ENCODE data around the gene MSH5. TPM values are rescaled to one million over a fixed set of nuclear protein-coding genes. Genes with fewer than 3 reads are reported as not detected.

MSH5 gene
- total RNA-seq, 4 donors from 2014 or later, result 2.3 to 7.9 (median 6.8) TPM

DNA sequence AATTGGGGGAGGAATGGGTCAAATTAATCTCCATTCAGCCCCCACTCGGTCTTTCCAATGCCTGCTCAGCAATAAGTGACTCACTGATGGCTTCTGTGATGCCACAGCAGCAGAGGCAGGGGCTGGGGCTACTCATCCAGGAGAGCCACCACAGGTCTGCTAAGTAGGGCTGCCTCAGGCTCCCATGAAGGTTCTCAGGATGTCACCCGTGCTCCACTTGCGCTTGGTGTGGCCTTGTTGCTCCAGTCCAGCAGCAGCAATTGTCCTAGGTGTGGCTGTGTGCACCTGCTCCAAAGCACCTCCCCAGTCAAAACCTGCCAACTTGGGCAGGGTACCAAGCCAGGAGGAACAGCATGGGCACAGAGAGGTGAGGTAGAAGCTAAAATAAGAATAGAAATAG, 17.6 kb upstream of the MSH5 start:
- Histone ChIP-seq H3K4me1 (peaks cover 10 to 74% (median 22%) of the 10 kb centered on the region in 3 donors), H3K9me3 (no peaks in the 10 kb centered on the region), H3K27ac (peak overlapping the region in 3 of 4 donors; percentile 20 to 94 (median 62)), H3K36me3 (peaks cover 0 to 12% (median 0%) of the 10 kb centered on the region in 3 donors), H3K27me3 (no peaks in the 10 kb centered on the region), H3K4me3 (no peak overlapping the region)
- intact Hi-C loops (cut with DNase I), result no loop called here
- 78 to 89% methylated on average over 1 to 2 of the region's 3 CpGs for WGBS, 2 donors
- TF ChIP-seq, protein P1, sequence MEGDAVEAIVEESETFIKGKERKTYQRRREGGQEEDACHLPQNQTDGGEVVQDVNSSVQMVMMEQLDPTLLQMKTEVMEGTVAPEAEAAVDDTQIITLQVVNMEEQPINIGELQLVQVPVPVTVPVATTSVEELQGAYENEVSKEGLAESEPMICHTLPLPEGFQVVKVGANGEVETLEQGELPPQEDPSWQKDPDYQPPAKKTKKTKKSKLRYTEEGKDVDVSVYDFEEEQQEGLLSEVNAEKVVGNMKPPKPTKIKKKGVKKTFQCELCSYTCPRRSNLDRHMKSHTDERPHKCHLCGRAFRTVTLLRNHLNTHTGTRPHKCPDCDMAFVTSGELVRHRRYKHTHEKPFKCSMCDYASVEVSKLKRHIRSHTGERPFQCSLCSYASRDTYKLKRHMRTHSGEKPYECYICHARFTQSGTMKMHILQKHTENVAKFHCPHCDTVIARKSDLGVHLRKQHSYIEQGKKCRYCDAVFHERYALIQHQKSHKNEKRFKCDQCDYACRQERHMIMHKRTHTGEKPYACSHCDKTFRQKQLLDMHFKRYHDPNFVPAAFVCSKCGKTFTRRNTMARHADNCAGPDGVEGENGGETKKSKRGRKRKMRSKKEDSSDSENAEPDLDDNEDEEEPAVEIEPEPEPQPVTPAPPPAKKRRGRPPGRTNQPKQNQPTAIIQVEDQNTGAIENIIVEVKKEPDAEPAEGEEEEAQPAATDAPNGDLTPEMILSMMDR (IDR thresholded peaks at IDR 0.05), result no peak
- TF ChIP-seq POLR2A (IDR thresholded peaks at IDR 0.05), result no peak
- DNase-seq, result no peak

DNA sequence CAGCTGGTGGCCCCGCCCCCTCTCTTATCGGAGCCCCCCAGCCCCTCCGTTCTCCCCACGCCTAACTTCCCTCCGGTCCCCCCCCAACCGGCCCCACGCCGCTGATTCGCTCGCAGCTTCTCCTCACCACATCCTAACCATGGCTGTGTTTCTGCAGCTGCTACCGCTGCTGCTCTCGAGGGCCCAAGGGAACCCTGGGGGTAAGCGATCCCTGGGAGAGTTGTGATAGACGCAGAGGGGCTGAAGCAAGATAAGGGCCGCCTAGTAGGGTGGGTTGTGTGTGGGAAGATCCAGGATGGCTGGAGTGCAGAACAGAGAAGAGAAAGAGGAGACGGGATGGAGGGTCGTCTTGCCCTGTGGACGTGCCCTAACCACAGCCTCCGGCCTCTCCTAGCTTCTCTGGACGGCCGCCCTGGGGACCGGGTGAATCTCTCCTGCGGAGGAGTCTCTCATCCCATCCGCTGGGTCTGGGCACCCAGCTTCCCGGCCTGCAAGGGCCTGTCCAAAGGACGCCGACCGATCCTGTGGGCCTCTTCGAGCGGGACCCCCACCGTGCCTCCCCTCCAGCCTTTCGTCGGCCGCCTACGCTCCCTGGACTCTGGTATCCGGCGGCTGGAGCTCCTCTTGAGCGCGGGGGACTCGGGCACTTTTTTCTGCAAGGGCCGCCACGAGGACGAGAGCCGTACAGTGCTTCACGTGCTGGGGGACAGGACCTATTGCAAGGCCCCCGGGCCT, 16.4 kb upstream of the MSH5 start, which contains the start of gene MPIG6B:
MPIG6B (plus strand) TSS at position 129 of the 735 bp plus-strand sequence; CDS start at position 140, 11 bp downstream.
- 75 to 79% methylated on average over 8 to 14 of the region's 46 CpGs for WGBS, 2 donors
- Histone ChIP-seq H3K4me1 (peaks cover 13 to 75% (median 22%) of the 10 kb centered on the region in 3 donors), H3K9me3 (no peaks in the 10 kb centered on the region), H3K36me3 (peaks cover 0 to 25% (median 0%) of the 10 kb centered on the region in 3 donors), H3K27me3 (no peaks in the 10 kb centered on the region), H3K27ac (peak within 1 kb of the TSS in 2 of 4 donors; percentile 62 to 94), H3K4me3 (no peak within 1 kb of the TSS)
- TF ChIP-seq, protein P1 (IDR thresholded peaks at IDR 0.05), result no peak
- no peak for TF ChIP-seq POLR2A (IDR thresholded peaks at IDR 0.05)
- intact Hi-C loops (cut with DNase I), result no loop called here
- no peak for DNase-seq

DNA sequence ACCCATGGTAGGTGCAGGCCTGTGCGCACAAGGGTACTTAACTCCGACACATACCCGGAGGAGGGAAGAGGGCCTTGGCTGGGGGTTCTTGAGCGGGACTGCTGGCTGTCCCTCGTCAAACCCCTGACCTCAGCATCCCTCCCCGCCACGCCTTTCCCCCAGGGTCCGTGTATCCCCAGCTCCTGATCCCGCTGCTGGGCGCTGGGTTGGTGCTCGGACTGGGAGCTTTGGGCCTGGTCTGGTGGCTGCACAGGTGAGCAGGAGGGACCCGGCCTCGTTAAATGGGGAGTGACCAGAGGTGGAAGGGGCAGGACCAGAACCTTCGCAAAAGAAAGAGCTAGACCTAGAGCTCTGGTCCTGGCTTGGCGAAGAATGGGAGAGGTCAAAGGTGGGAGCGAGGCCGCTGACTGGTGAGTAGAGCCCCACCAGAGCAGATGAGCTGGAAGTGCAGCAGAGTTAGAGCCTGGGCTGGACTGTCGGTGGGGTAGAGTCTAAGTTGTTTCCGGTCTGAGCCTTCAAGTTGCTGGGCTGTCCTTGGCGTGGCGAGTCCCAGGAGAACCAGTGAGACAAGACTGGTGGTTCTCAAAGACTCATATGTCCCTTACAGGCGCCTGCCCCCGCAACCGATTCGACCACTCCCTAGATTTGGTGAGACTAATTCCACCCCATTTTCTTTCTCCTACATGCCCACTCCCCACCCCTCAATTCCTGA, 15.7 kb upstream of the MSH5 start:
- no peak for DNase-seq
- intact Hi-C loops (cut with DNase I), result no loop called here
- TF ChIP-seq POLR2A (IDR thresholded peaks at IDR 0.05), result no peak
- TF ChIP-seq, protein P1 (IDR thresholded peaks at IDR 0.05), result no peak

DNA sequence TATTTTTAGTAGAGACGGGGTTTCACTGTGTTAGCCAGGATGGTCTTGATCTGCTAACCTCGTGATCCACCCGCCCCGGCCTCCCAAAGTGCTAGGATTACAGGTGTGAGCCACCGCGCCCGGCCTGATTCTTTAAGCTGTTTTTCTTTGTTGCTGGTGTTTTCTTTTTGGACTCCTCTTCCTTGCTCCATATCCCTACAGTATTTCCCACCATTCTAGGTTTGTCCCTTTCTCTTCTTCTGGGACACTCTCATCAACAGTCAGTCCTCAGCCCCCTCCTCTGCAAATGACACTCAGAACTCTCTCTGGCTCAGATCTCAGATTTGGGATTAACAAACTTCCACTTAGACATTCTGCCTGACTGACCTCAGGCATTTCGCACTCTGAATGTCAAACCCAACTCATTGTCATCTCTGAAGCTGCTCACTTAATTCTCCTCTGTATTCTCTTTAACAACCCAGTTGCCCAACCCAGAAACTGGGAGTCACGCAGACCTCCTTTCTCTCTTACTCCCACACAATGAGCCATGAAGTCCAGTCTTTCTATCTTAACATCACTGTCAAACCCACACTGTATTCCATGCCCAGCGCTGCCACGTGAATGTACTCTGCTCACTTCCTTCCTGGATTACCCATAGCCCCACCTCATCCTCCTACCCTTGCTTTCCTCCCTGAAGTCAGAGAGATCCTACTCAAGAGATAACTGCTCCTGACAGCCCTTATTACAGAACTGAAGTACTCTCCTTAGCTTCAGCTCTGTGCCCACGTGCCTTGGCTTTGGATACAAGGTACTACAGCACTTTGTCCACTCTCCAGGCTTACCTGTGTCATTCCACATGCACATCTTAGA, 14.1 kb upstream of the MSH5 start:
- Histone ChIP-seq H3K4me3 (no peak overlapping the region), H3K4me1 (peaks cover 21 to 73% (median 27%) of the 10 kb centered on the region in 3 donors), H3K27me3 (no peaks in the 10 kb centered on the region), H3K36me3 (peaks cover 0 to 29% (median 0%) of the 10 kb centered on the region in 3 donors), H3K9me3 (no peaks in the 10 kb centered on the region), H3K27ac (peak overlapping the region in 3 of 4 donors; percentile 28 to 97 (median 42))
- intact Hi-C loops (cut with DNase I), result no loop called here
- DNase-seq, result no peak
- 77 to 84% methylated on average over 12 of the region's 12 CpGs for WGBS, 2 donors
- no peak for TF ChIP-seq POLR2A (IDR thresholded peaks at IDR 0.05)
- TF ChIP-seq, protein P1 (IDR thresholded peaks at IDR 0.05), result no peak

More for the DNA sequence above, 15.7 kb upstream of the MSH5 start:
- WGBS, 2 donors, result 84% methylated on average over 13 to 18 of the region's 25 CpGs
- no peak overlapping the region for H3K4me3 ChIP-seq
- no peaks in the 10 kb centered on the region for H3K27me3 ChIP-seq
- no peaks in the 10 kb centered on the region for H3K9me3 ChIP-seq
- peaks cover 20 to 75% (median 24%) of the 10 kb centered on the region in 3 donors for H3K4me1 ChIP-seq
- H3K27ac ChIP-seq, result peak overlapping the region in 2 of 4 donors; percentile 10 to 21
- peaks cover 0 to 26% (median 0%) of the 10 kb centered on the region in 3 donors for H3K36me3 ChIP-seq

Data from esophagus squamous epithelium (tissue), 5 donors.